Mesodermal cell (in vitro differentiated cells): ENCODE results near the gene ANKRD34A.

Experiments used
- H3K27ac ChIP-seq: 2 replicates; pipeline ENCODE4 v1.7.0; 2013; ENCODE audit warnings: mild to moderate bottlenecking, low read depth, low read length, moderate library complexity; ENCODE audit not compliant: severe bottlenecking
- H3K36me3 ChIP-seq: 2 replicates; pipeline ENCODE4 v1.7.1; 2013; ENCODE audit warnings: mild to moderate bottlenecking, low read length, moderate library complexity; ENCODE audit not compliant: control insufficient read depth, insufficient read depth
- H3K4me1 ChIP-seq: one replicate; pipeline ENCODE4 v1.7.1; 2013; ENCODE audit warnings: mild to moderate bottlenecking, low read length; ENCODE audit not compliant: insufficient read depth, control insufficient read depth, poor library complexity, severe bottlenecking
- H3K4me3 ChIP-seq: 2 replicates; pipeline ENCODE4 v1.7.0; 2013; ENCODE audit warnings: low read length, control low read depth, mild to moderate bottlenecking; ENCODE audit not compliant: insufficient read depth, poor library complexity, severe bottlenecking; ENCODE audit errors: extremely low read depth
- H3K9me3 ChIP-seq: 2 replicates; pipeline ENCODE4 v1.7.1; 2013; ENCODE audit warnings: mild to moderate bottlenecking, low read length, moderate library complexity; ENCODE audit not compliant: control insufficient read depth
- WGBS, 2 experiments: methylation state at CpG; one replicate each; pipeline ENCODE4 v1.1.5; 2013; ENCODE audit warnings: missing lambda C conversion rate in 2 of 2; ENCODE audit not compliant: insufficient coverage in 2 of 2; 5-methylcytosine and 5-hydroxymethylcytosine counted together

ANKRD34A gene

DNA sequence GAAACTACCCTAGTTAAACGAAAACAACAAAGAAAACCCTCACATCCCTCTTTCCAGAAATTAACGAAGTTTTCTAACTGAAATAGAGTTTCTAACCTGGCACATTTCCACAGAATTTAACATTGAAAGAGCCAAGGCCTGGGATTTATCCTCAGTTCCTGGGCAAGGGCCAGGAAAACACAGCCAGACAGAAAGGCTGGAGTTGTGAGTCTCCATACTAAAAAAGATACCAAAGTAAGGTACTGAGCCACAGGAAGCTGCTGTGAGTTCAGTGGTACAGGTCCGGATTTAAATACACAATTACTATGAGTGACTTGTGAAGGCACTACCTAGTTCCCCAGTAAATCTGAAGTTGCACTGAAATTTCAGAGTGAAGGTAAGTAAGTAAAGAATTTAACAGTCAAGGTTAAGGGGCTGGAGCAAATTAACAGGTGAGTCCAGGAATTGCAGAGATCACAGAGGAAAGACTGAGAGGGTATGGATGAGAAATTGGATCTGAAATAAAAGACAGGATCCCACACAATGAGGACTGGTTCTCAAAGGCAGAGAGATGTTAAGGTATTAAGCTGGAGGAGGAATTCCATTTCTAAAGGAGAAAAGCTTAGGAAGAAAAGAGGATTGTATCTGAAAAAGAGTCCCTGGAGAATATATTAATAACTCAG, 7.5 kb downstream of the ANKRD34A start:
- Histone ChIP-seq H3K27ac (peak overlapping the region; percentile 48), H3K36me3 (peaks cover 21% of the 10 kb centered on the region), H3K4me3 (peak overlapping the region; percentile 69), H3K9me3 (no peaks in the 10 kb centered on the region), H3K4me1 (peaks cover 20% of the 10 kb centered on the region)
- 48 to 57% methylated on average over 2 to 3 of the region's 3 CpGs for WGBS, 2 experiments

DNA sequence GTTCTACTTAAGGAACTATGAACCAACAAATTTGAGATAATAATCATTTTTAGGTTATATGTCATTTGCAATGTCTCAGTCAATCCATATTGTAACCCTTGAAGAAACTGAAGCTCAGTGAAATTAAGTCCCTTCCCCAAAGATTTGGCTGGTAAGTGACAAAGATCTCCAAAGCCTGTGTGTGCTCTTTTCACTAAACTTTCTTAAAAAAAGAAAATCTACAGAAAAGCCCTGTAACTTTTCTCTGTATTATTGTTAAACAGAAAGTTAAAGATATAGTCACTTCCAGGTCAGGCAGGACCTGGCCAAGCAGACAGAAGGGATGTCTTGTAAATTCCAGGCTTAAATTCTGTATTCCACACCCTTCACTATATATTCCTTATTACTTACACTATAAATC, 8.0 kb downstream of the ANKRD34A start:
- Histone ChIP-seq H3K4me3 (peak overlapping the region; percentile 69), H3K27ac (no peak overlapping the region), H3K36me3 (peaks cover 27% of the 10 kb centered on the region), H3K4me1 (peaks cover 18% of the 10 kb centered on the region), H3K9me3 (no peaks in the 10 kb centered on the region)

DNA sequence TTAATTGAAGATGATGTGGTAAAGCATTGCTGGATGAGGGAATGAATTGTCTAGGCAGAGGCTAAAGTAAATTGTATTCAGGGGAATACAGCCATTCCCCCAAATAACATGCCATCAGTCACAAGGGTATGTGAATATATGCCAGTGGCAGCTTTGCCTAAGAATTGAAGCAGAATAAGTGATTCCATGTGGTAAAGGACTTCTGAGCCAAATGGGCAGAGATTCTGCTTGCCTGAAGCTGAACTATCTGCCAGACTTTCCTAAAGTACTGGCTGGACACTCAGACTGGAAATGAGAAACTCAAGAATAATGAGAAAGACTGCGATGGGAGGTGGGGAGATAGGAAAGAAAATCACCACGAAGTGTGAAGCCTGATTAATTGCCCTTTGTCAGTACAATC, 8.9 kb downstream of the ANKRD34A start:
- peaks cover 18% of the 10 kb centered on the region for H3K4me1 ChIP-seq
- no peak overlapping the region for H3K27ac ChIP-seq
- no peaks in the 10 kb centered on the region for H3K9me3 ChIP-seq
- peak overlapping the region; percentile 69 for H3K4me3 ChIP-seq
- peaks cover 28% of the 10 kb centered on the region for H3K36me3 ChIP-seq
- no CpG with 5 or more reads among the region's 2 CpGs for WGBS, 2 experiments

DNA sequence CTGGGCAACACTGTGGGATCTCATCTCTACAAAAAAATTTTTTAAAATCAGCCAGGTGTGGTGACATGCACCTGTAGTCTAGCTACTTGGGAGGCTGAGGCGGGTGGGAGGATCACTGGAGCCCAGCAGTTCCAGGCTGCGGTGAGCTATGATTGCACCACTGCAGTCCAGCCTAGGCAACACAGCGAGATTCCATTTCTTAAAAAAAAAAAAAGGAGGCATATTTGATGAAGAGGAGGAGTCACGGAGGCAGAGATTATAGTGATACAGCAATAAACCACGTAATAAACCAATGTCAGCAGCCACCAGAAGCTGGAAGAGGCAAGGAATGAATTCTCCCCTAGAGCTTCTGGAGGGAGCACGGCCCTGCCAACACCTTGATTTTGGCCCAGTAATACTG, 10.5 kb downstream of the ANKRD34A start:
- peaks cover 18% of the 10 kb centered on the region for H3K4me1 ChIP-seq
- WGBS, 2 experiments: 95 to 98% methylated on average over 4 to 6 of the region's 6 CpGs

DNA sequence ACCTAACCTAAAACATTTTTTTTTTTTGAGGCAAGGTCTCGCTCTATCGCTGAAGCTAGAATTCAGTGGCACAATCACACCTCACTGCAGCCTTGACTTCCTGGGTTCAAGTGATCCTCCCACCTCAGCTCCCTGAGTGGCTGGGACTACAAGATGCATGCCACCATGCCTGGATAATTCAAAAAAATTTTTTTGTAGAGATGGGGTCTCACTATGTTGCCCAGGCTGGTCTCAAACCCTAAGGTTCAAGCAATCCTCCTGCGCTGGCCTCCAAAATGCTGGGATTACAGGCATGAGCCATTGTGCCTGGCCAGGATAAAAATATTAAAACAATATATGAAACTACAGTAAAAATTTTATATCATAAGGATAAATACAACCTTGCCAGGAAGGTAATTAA, 11.5 kb downstream of the ANKRD34A start:
- WGBS, 2 experiments: 100% methylated on average over 2 of the region's 3 CpGs

More for the DNA sequence above, 10.5 kb downstream of the ANKRD34A start:
- no peaks in the 10 kb centered on the region for H3K9me3 ChIP-seq
- no peak overlapping the region for H3K4me3 ChIP-seq
- no peak overlapping the region for H3K27ac ChIP-seq
- peaks cover 41% of the 10 kb centered on the region for H3K36me3 ChIP-seq

DNA sequence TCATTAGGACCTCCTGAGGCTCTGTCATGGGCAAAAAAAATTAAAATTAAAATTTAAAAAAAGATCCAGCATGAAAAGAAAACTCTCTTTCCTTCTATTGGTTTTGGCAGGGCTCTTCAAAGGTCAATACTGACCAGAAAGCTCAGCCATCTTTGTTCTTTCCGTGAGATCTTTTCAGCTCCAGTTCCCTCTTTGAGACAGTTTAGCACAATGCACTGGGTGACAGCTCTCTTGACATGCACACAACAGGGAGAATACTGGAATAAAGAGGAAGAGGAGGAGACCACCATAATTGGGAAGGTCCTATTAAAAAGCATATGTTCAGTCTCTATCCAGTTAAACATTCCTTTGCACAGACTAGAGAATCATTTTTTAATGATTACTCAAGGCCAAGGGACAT, 12.8 kb downstream of the ANKRD34A start:
- H3K4me3 ChIP-seq: no peak overlapping the region
- H3K27ac ChIP-seq: no peak overlapping the region
- H3K4me1 ChIP-seq: peaks cover 11% of the 10 kb centered on the region
- no peaks in the 10 kb centered on the region for H3K9me3 ChIP-seq
- 44 to 100% methylated on average over 1 of the region's 1 CpG for WGBS, 2 experiments
- H3K36me3 ChIP-seq: peaks cover 63% of the 10 kb centered on the region

More for the DNA sequence above, 11.5 kb downstream of the ANKRD34A start:
- H3K4me1 ChIP-seq: peaks cover 11% of the 10 kb centered on the region
- peaks cover 50% of the 10 kb centered on the region for H3K36me3 ChIP-seq
- no peak overlapping the region for H3K4me3 ChIP-seq
- H3K9me3 ChIP-seq: no peaks in the 10 kb centered on the region
- H3K27ac ChIP-seq: no peak overlapping the region

DNA sequence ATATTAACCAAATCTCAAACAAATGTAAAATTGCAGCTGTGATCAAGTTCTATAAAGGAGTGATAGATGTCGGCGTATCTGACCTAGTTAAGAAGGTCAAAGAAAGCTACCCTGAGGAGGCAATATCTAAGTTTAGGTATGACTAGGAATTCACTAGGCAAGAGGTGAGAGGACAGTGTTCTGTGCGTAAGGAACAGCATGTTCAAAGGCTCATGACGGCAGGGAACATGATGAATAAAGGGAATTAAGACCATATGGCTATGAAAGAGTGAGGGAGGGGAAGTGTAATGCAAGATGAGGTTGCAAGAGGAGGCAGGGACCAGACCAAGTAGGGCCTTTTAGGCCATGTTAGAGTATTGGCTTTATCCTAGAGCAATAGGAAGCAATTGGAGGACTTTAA, 15.2 kb downstream of the ANKRD34A start:
- Histone ChIP-seq H3K36me3 (peaks cover 66% of the 10 kb centered on the region), H3K9me3 (no peaks in the 10 kb centered on the region), H3K4me3 (no peak overlapping the region), H3K4me1 (no peaks in the 10 kb centered on the region), H3K27ac (no peak overlapping the region)
- 98 to 100% methylated on average over 4 of the region's 4 CpGs for WGBS, 2 experiments

DNA sequence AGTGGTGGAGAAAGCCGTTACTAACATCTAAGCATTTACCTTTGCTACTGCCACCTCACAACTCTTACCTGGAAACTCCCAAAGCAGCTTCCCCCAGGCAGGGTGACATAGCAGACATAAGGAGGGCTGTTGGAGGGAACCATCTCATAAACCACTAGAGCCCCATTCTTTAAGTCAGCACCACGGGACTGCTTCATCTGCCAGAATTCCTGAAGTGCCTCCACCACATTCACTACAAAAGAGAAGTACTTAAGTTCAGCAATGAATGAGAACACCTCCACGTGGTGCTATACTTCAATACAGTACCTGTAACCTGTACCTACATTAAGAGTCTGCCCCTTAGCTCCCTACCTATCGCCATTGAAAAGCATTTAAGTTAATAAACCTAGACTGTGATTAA, 16.8 kb downstream of the ANKRD34A start:
- Histone ChIP-seq H3K27ac (no peak overlapping the region), H3K36me3 (peaks cover 68% of the 10 kb centered on the region), H3K4me3 (no peak overlapping the region), H3K9me3 (no peaks in the 10 kb centered on the region), H3K4me1 (no peaks in the 10 kb centered on the region)
- 54 to 64% methylated on average over 2 of the region's 4 CpGs for WGBS, 2 experiments

DNA sequence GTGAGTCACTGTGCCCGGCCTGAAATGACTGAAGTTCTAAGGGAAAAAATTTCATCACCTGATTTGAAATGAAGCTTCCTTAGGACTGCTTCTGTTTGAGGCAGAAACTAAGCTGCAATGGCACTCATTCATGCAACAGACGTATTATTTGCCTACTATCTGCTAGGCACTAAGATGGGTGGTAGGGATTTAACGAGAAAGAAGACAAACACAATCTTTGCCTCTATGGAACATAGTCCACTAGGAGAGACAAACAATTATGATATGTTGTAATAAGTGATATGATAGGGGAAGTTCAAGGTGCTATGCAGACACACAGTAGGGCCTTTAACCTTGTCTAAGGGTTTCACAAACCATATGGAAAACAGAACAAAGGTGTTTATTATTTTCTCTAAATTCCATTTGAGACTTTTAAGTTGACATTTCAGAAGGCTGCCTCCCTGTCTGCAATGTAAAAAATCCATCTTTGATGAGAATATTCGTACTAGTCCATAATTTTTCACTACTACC, 17.8 kb downstream of the ANKRD34A start:
- 87 to 100% methylated on average over 2 to 3 of the region's 4 CpGs for WGBS, 2 experiments

DNA sequence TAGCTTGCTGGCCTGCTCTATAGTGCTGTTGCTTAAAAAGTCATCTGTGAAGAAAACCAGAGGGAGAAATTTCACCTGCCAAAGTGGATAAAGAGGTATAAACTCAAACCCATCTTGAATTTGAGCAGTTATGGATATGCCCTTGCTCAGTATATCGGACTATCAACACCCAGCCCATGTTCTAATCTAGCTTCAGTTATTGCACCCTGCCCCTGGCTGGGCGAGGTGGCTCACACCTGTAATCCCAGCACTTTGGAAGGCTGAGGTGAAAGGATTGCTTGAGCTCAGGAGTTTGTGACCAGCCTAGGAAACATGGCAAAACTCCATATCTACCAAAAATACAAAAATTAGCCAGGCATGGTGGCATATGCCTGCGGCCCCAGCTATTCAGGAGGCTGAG, 19.8 kb downstream of the ANKRD34A start:
- H3K27ac ChIP-seq: no peak overlapping the region
- H3K36me3 ChIP-seq: peaks cover 77% of the 10 kb centered on the region
- H3K9me3 ChIP-seq: no peaks in the 10 kb centered on the region
- WGBS, 2 experiments: 80 to 91% methylated on average over 1 to 3 of the region's 3 CpGs
- H3K4me1 ChIP-seq: no peaks in the 10 kb centered on the region
- no peak overlapping the region for H3K4me3 ChIP-seq

More for the DNA sequence above, 17.8 kb downstream of the ANKRD34A start:
- H3K9me3 ChIP-seq: no peaks in the 10 kb centered on the region
- H3K36me3 ChIP-seq: peaks cover 67% of the 10 kb centered on the region
- H3K4me3 ChIP-seq: no peak overlapping the region
- no peaks in the 10 kb centered on the region for H3K4me1 ChIP-seq
- H3K27ac ChIP-seq: no peak overlapping the region

DNA sequence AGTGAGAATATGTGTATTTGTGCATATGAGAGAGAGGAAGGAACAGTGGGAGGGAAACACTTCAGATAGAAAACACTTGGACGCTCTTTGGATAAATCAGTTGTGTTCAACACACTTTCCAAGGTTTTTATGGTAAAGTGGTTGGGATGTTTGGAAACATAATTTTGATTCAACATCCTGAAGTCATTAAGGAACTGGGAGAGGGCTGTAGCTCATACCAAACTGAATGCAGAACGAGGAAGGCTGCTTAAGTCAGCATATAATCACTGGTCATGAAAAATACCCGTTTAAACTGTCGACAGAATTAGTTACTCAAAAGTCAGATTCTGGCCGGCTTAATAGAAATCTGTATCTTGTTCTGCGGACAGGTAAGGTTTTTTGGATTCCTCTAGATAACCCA, 21.5 kb downstream of the ANKRD34A start:
- H3K9me3 ChIP-seq: no peaks in the 10 kb centered on the region
- H3K36me3 ChIP-seq: peaks cover 66% of the 10 kb centered on the region
- 87 to 97% methylated on average over 5 to 6 of the region's 6 CpGs for WGBS, 2 experiments
- no peak overlapping the region for H3K27ac ChIP-seq
- H3K4me1 ChIP-seq: no peaks in the 10 kb centered on the region
- H3K4me3 ChIP-seq: no peak overlapping the region
